Fibroblast of skin of abdomen (primary cell): ENCODE data around the gene GALNT9.
"Not testable (repeated sequence)": the region's sequence is repeated elsewhere in the genome, so short reads cannot be mapped to it uniquely, and the experiment has no call there.

Experiments
- DNase-seq: peaks from one replicate; pipeline ENCODE4 v3.0.0-alpha.2; 2013

Gene GALNT9

GRCh38 chr12:132311201-132311915 is 18.0 kb downstream of the GALNT9 start:
- DNase-seq: no peak

GRCh38 chr12:132310181-132311040 is 19.0 kb downstream of the GALNT9 start:
- DNase-seq: no peak

- DNase-seq: no peak
Measured at GRCh38 chr12:132309596-132310086, 19.7 kb downstream of the GALNT9 start.

GRCh38 chr12:132308853-132309595 is 20.4 kb downstream of the GALNT9 start:
- no peak for DNase-seq

GRCh38 chr12:132307976-132308852 is 21.2 kb downstream of the GALNT9 start:
- no peak for DNase-seq

GRCh38 chr12:132306885-132307191 is 22.6 kb downstream of the GALNT9 start:
- no peak for DNase-seq

- no peak for DNase-seq
Measured at GRCh38 chr12:132305991-132306884, 23.2 kb downstream of the GALNT9 start.

GRCh38 chr12:132305560-132305966 is 23.8 kb downstream of the GALNT9 start:
- no peak for DNase-seq

- DNase-seq: not testable (repeated sequence)
Measured at GRCh38 chr12:132304866-132305265, 24.5 kb downstream of the GALNT9 start.

- DNase-seq: not testable (repeated sequence)
Measured at GRCh38 chr12:132303853-132304373, 25.5 kb downstream of the GALNT9 start.

GRCh38 chr12:132302466-132303358 is 26.7 kb downstream of the GALNT9 start:
- no peak for DNase-seq

GRCh38 chr12:132300789-132301722 is 28.3 kb downstream of the GALNT9 start:
- DNase-seq: no peak

- no peak for DNase-seq
Measured at GRCh38 chr12:132296063-132296462, 33.3 kb downstream of the GALNT9 start.

- DNase-seq: not testable (repeated sequence)
Measured at GRCh38 chr12:132295561-132295960, 33.8 kb downstream of the GALNT9 start.

- no peak for DNase-seq
Measured at GRCh38 chr12:132295101-132295526, 34.3 kb downstream of the GALNT9 start.

- no peak for DNase-seq
Measured at GRCh38 chr12:132294121-132295034, 35.0 kb downstream of the GALNT9 start.
